NCI-H146 treated with DMSO at 0.1 percent for 48 hours (cell line): ENCODE results near the gene FHOD3.

Experiments
- DNase-seq: peaks from one replicate; lab custom pipeline; 2025; ENCODE audit not compliant: unreplicated experiment; lab: John Stamatoyannopoulos, UW

The FHOD3 gene

DNA sequence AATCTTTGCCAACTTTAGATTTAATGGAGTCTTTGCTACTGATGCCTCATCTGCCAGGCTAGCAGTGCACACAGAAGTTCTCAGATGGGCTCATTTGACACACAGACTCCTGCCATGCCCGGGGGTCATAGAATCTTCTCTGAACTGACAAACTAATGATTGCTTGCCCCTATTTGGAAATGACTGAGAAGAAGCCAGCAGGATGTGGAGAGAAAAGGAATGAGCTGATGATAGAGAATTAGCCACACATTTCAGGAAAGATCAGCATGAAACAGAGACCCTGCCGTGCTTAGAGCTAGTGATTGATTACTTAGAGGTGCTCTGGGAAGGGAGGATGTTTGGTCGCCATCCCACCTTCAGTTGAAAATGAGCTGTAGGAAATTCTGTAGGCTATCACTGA lies 352.8 kb downstream of the FHOD3 start:
- no peak for DNase-seq

DNA sequence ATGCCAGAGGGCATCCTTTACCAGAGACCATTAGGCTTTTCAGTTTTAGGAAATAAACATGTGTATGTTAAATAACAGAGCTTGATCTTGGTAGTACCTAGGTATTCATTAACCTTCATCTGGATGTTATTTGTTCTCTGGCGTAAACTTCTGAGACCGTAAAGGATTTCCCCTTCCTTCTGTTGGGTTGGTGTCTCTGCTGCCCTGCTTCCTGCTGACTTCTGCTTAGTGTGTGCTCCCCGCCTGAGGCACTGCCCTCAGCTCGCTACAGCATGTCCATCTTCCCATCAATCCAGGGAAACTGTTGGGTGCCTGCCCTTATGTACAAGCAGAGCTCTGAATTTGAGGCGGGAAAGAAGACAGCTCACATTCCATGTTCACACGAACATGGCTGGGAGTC lies 353.4 kb downstream of the FHOD3 start:
- DNase-seq, result no peak

DNA sequence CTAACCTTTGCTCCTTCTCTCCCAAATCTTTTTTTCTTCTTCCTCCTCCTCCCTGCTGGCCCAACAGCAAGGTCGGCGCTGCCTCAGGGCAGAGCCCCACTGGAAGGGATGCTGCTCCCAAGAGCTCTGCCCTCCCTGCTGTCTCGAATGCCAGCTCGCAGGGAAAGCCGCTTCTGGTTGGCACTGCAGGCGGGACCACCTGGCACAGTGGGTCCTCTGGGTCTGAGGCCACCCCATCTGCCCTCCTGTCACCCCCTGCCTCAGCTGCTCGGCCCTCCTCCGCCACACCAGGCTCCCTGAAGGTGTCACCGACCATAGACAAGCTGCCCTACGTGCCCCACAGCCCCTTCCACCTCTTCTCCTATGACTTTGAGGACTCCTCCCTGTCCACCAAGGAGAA lies 355.0 kb downstream of the FHOD3 start:
- DNase-seq, result no peak

DNA sequence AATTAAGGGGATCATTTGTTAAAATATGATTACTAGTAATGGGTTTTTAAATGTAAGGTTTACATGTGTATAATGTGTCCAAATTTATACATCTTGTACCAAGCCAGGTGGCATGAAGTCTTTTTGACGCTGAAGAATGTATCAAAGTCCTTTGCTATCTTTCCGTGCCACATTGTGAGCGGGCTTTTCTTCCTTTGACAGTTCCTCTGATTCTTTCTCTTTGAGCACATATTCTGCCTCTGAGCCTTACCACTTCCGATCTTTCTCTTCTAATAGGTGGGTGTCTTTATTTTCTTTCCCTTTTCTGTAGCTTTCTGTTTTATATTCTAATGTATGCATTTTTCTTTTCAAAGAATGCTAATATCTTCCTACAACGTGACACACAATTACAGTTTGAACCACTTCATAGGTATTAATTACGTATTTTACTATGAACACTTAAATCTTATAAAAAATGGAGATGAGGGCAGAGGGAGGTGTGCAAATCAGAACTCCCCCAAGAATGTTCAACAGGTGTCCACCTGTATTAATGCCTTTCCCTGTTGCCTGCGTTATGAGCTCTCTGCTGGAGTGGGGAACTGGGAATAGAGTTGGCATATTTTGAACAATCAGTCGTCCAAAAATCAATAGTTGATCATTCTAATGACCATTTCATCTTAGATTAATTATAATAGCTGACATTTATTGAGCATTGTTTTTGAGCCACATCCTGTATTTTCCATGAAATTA lies 355.8 kb downstream of the FHOD3 start:
- no peak for DNase-seq

DNA sequence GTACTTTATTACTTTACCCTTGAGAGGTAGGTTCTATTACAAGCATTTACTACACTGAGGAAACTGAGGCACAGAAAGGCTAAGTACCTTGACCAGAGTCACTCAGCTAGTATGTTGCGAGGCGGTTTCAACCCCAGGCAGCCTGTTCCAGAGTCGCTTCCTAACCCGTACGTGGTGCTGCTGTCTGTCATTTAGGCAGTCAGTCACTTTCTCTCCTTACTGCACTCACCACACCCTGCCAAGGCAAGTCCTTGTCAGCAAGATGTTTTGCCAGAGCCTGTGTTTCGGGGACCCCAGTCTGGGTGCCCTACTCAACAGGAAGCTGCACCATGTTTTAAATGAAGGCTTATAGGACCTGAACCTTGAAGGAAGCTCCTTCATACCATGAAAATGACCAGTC lies 356.4 kb downstream of the FHOD3 start:
- no peak for DNase-seq

DNA sequence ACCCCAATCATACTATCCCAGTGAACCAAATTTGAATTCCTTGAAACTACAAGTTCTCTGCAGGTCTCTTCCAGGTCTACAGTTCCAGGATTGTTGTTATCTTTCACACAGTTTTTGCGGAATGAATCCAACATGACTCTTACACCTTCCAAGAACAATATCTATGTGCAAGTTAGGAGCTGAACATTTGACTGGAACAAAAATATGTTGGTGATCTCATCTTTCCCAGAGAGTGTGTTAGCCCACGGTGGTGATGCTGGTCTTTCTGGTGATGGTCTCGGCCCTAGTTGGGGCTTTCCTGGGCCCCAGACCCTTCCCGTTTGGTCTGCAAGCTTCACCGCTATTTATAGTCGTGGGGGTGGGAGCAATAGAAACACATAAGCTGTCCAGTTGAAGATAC lies 357.6 kb downstream of the FHOD3 start:
- no peak for DNase-seq

DNA sequence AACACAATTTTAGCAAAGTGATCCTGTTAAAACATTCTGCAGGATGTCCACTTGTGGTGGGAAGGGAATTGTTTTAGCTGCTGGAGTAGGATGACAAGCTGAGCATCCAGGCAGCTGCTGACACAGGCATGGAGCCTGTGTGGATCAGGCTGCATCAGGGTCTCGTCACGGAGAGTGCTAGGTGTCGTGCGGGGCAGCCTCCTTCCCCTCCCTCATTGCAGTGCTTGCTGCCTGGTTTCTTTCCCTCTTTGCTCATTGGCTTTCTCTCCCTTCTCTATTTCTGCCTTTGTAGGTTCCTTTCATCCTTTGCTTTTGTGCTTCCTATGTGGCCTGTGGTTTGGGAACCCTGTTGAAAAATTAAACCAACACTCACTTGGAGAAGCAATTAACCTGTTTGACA lies 358.4 kb downstream of the FHOD3 start:
- DNase-seq, result no peak

DNA sequence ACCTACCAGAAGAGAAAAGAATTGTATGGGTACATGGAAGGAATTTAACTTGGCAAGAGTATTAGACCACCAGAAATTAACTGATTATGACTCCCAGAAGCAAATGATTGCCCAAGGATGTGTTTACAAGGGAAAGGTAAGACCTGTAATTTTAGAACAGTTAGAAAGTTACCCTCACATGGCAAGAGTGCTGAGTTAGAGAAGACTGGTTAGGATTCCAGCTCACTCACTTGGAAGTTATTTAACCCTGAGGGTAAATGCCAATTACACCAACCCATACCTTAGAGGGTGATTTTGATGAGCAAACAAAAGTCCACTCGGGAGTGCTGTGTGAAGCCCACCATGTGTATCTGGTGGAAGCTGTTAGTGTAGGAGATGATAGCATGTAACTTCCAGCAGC lies 361.1 kb downstream of the FHOD3 start:
- no peak for DNase-seq

DNA sequence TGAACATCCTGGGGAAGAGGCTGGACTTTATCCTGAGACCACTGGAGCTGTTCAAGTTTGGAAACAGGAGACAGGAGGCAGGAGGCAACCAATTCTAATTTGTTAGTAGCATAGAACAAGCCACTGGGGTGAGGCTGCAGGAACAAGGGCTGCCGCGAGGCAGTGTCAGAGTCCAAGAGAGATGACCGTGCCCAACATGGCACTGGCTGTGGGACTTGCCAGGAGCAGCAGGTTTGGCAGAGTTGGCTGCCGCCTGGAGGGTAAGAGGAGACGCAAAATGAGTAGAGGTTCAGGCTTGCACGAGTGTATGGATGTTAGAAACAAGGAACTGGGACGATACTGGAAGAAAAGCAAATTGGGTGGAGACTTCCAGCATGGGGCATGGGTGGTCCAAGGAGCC lies 362.8 kb downstream of the FHOD3 start:
- DNase-seq, result no peak

DNA sequence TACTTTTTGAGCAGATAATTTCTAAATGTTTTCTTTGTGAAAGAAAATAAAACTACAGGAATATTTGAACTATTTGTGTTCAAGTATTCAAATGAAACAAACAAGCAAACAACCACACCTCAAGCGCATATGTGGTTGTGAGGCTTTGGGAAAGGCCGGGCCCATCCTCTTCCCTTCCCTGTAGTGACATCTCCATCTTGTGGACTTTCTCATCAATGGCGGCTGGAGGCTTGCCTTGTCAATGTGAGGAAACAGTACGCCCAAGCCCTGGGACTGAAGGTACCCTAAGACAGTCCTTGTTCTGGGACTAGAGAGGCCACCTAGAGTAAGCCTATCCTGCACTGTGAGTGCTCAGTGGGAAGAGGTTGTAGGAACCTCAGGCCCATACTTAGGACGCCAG lies 364.5 kb downstream of the FHOD3 start:
- DNase-seq, result no peak

DNA sequence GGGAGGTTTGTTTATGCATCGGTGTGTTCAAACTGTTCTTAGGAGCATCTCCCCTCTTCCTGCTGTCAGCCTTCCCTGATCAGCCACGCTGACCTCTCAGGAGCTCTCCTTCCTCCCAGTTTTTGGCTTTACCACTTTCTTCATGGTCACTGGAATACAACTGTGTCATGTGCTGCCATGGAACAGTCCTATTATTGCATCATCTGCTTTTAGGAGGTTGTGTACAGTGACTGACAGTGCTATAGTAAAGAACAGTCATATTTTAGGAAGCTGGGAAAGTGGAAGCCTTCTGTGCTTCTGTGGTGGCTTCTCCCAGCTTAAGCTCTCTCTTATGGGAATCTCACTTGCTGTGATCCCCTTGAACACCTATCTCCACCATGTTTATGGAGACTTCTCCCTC lies 365.8 kb downstream of the FHOD3 start:
- DNase-seq, result no peak

DNA sequence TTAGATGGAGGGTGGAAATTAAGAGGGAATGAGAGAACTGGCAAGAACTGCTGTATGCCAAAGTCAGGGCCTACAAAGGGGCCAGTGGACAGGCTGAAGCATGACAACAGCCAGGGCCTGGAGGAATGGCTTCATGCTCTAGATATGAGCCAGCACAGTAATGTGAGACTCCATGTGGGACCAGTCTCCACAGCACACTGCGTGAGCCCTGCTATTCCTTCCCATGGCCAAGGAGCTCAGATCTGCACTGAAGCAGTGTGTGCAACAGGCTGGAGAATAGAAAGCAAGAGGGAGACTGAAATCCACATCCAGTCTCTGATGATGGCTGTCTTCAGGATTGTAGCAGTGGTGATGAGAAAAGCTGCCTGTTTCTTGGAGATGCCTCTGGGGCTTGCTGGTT lies 368.4 kb downstream of the FHOD3 start:
- no peak for DNase-seq

DNA sequence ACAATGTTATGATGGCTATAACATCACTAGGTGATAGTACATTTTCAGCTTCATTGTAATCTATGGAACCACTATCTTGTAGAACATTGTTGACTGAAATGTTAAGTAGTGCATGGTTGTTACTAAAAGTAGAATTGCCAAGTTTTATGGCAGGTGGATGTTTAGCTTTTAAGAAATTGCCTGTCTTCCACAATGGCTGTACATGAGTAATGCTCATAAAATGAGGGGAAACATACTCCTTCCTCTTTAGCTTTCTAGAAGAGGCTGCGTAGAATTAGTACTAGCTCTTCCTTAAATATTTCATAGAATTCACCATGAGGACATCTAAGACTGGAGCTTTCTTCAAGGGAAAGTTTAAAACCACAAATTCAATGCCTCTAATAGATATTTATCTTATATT lies 370.3 kb downstream of the FHOD3 start:
- no peak for DNase-seq

DNA sequence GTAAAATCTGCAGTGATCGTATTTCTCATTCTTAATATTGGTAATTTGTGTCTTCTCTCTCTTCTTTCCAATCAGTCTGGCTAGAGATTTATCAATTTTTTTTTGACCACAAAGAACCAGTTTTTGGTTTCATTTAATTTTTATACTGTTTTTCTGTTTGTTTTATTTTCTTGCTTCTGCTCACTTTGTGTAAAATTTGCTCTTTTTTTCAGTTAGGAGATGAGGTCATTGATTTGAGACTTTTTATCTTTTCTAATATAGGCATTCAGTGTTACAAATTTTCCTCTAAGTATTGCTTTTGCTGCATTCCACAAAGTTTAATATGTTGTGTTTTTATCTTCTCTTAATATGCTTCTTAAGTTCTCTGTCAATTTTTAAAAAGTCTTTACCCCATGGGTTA lies 370.8 kb downstream of the FHOD3 start:
- DNase-seq, result no peak

DNA sequence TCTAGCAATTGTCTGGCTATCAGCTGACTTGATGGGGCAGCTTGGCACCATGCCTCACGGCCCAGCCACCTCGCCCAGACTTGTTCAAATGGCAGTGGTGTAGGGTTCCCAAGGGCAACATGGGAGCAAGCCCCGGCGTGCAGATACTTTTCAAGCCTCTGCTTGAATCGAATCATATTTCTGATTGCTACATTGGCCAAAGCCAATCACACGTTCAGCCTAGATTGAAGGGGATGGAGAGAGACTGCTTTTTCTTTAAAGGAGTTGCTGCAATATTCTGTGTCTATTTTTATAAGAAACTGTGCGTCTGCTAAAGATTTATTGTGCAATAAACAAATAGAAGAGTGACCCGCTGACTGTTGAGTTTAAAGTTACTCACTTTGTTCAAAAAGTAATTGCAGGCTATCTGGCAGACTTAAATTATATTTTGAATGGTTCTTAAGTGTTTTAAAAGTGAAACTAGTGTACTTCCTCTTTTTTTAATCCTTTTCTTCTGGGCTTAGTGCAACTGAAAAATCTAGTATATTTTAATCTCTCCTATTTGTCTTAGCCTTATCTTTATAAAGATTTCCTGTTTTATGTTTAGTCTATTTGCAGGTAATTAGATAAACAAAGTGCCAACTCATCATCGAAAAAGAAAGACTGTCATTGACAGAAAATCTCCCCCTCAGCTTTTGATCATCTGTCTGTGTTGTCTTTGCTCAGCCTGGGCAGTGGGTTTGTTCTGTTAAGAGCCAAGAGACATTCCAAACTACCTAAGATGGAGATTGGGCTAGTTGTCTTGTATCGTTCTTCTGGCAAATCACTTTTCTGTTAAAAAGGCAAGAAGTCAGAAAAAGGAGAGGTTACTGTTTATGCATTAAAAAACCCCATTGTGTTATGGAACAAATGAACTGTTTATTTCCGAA lies 375.2 kb downstream of the FHOD3 start:
- peak; percentile 31 for DNase-seq

DNA sequence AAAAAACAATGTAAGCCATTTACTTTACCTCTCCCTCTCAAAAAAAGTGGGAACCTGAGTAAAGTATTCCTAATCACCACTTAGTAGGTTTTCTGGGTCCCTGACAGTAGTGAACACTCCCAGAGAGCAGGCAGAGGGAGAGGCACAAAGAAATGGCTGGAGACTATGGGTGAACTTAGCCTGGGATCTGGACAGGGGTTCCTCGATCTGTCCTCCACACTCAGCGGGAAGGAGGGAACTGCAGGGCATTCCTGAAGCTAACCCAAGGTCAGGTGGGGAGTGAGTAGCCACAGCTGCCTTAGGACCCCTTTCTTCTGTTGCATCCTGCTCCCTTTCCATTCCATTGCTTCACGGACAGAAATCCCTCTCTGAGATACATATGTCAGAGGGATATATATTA lies 375.9 kb downstream of the FHOD3 start:
- DNase-seq, result no peak

DNA sequence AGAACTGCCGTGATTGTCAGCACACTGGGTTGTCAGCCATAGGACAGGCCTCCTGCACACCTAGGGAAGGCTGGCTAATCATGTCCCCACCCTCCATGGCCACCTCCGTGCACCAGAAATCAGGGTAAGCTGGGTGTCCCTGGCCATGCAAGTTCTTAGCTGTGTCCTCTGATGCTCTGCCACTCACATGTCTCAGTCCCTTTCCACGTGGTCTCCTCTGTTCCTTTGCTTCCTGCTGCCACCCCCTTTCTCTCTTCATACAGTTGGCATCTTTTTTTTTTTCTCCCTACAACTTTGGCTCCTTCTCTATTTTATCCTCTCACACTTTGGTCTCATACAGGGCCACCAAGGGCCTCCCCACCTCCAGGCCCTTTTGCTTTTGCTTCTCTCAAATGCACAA lies 377.6 kb downstream of the FHOD3 start:
- no peak for DNase-seq

DNA sequence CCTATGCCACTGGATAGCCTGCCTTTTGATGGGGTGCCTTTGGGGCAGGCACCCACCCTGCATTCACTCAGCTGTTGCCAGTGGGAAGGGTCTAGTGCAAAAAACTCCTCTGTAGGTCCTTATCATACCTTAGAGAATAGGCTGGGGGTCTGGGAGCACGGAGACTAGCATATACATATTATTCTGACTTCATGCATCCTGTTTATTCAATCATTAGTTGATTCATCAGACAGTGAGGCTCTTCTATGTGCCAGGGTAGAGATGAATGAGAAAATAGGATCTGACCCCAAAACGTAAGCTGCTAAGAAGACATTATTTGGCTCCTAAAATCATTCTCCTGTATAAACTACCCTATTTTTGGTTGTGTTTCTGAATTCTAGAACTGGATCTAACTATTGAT lies 378.0 kb downstream of the FHOD3 start:
- DNase-seq, result no peak

DNA sequence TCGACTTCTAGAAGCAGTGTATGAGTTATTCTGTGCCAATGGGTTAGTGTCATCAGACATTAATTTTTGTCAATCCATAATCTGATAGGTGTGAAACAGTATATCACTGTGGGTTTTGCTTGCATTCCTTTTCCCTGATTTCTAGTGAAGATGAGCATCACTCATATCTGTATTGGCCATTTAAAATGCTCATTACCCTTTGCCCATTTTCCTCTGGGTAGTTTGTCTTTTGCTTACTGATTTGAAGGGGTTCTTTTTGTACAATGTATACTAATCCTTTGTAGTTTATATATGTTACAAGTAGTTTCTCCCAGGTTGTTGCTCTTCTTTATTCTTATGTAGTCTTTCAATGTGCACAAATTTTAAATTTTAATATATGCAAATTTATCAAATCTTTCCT lies 379.1 kb downstream of the FHOD3 start:
- DNase-seq, result no peak

DNA sequence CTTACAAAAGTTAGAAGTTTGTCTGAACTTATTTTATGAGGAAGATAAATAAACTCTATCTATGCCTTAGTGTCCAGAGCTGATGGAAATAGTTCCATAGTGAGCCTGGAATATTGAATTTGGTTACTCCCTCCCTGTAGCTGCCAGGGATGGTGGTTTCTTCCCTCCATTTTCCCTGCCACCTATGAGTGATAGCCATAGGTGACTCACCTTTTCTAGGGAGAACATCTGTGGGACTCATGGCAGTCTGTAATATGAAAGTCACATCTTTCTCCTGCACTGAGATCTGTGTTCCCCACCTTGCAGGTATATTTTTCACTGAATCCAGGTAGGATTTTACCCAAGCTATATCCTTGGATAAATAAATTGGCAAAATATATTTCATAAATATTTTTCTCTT lies 382.5 kb downstream of the FHOD3 start:
- DNase-seq, result no peak

DNA sequence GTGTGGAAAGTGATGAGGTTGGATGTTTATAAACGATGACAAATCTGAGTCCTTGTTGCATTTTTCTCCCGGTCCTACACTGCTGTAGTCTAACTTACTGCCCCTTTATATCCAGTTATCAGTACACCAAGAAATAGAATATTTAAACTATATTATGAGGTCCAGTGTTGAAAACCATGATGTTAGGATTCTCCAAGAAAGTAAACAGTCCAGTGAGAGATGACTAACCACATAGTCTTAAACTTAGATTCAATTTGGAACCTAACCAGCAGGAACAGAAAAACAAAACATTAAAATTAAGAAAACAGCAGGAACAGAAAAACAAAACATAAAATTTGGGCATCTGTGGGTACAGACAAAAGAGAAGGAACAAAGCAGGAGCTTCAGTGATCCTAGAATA lies 388.1 kb downstream of the FHOD3 start:
- DNase-seq, result no peak
